HG03558 (cell line): ENCODE results near the gene FNIP2.
"Not testable (repeated sequence)": the region's sequence is repeated elsewhere in the genome, so short reads cannot be mapped to it uniquely, and the experiment has no call there.

Experiments used
- ATAC-seq: cut with Tn5 transposase; IDR thresholded peaks from one replicate; pipeline ENCODE4 v1.9.1; 2021; ENCODE audit warnings: moderate number of reproducible peaks; ENCODE audit not compliant: unreplicated experiment; ENCODE audit errors: extremely low read depth

FNIP2 gene

GRCh38 chr4:158768555-158769174, at the start of gene FNIP2:
TSS of gene FNIP2 (plus strand) at chr4:158769026. CDS start at chr4:158769213, 187 bp downstream.
- ATAC-seq = peak; percentile 63

- ATAC-seq = no peak
These were observed 47.1 kb upstream of the FNIP2 start for GRCh38 chr4:158721680-158722079.

- peak; percentile 1 for ATAC-seq
These were observed 46.4 kb upstream of the FNIP2 start for GRCh38 chr4:158722291-158722916.

GRCh38 chr4:158722917-158723793, 45.7 kb upstream of the FNIP2 start, which contains the start of gene PPID:
TSS of gene PPID (minus strand) at chr4:158723396. CDS start at chr4:158723288, 108 bp downstream.
- ATAC-seq = peak; percentile 95

DNA sequence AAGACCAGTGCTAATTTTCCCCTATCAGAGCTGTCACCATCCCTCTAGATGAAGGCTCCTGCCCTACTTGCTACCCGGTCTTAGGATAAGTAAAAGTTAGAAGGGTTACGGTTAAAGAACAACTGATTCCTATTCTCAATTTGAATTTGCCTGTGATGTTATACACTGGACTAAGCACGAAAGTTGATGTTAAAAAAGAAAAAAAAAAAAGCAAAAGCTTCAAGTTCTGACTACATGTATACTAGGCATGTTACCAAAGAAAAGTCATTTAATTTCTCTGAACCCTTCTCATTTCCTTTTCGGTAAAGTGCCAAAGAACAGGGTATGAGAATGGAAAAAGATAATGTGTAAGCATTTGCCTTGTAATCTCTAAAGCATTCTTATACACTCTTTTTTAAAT, 44.2 kb upstream of the FNIP2 start:
- no peak for ATAC-seq

DNA sequence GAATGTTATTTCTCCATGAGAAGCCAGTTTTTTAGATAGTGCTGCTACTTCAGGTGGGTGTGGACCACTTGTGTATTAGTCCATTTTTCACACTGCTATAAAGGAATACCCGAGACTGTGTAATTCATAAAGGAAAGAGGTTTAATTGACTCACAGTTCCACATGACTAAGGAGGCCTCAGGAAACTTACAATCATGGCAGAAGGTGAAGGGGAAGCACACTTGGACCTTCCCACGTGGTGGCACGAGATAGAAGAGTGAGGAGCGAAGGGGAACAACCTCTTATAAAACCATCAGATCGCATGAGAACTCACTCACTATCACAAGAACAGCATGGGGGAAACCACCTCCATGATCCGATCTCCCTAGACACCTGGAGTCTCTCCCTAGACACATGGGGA, 42.2 kb upstream of the FNIP2 start:
- ATAC-seq = no peak

DNA sequence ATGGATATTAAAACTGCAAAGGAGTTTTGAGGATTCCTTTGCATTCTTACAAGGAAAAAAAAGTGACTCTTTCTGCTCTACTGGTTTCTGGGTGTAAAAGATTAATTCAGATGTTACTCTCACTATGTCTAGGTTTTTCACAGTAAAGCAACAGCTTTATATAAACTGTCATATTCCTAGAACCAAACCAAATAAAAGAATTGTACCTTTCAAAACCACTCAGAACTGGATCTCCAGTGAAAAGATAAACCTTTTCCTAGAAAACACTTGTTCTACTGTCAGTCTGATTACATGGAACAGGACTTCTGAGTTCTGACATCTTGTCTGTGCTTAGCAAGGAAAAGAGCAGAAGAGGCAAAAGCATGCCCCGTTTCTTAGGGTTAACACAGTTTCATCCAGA, 40.6 kb upstream of the FNIP2 start:
- ATAC-seq = no peak

DNA sequence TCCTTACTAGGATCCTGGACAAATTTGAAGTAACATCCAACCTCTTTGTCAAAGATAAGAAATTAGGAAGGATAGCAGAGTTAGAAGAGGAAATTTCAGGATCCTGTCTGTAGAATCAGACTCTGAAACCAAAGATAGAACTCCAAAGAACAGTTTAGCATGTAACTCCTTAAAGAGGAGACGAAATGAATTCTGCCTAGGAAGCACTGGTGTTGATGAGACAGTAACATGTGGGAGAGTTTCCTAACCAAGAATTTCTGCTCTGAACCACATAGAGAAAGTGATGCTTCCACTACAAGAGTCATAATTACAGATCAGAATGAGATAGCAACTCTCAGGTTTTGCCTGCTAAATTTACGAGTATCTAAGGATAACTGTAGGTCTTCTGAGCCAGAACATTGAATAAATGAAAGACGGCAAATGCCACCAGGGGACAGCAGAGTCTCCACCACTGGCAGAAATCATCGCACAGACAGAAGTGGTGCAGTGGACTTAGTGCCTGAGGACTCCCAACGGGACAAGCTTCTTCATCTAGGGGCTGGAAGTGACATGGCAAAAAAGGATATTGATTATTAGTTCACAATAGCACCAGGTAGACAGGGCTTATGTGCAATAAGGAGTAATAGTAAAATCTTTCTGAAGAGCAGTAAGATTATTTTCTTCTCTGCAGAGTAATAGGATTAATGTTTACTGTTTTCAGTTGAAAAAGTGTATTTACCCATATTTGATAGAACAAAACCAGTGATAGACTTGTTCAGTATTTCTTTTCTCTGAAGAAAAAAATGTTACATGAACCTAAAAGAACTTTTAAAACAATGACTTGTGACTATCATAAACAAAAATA, 38.9 kb upstream of the FNIP2 start:
- peak; percentile 52 for ATAC-seq

DNA sequence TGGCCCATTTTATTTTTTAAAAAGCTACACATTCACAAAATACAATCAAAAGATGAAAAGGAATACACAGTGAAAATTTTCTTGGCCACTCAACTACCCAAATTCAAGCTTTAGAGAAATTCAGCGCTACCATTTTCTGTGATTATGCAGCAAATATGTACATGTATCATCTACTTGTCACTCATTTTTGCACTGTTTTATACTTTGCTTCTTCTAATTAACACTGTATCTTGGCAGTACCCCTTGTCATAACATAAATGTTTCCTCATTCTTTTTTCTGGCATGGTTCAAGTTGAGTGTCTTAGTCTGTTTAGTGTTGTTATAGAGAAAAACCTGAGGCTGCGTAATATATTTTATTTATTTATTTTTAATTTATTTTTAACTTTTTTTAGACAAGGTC, 30.0 kb upstream of the FNIP2 start:
- ATAC-seq = no peak

DNA sequence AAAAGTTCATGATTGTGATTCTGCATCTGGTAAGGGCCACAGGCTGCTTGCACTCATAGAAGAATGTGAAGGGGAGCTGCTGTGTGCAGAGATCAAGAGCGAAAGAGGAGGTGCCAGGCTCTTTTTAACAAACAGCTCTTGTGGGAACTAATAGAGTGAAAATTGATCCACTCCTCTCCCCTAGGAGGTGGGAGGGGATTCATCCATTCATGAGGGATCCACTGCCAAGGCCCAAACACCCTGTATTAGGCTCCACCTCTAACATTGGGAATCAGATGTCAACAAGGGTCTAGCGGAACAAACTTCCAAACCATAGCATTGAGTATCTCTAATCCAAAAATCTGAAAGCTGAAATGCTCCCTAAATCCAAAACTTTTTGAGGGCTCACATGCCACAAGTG, 29.2 kb upstream of the FNIP2 start:
- no peak for ATAC-seq

- no peak for ATAC-seq
These were observed 27.4 kb upstream of the FNIP2 start for GRCh38 chr4:158741326-158742021.

DNA sequence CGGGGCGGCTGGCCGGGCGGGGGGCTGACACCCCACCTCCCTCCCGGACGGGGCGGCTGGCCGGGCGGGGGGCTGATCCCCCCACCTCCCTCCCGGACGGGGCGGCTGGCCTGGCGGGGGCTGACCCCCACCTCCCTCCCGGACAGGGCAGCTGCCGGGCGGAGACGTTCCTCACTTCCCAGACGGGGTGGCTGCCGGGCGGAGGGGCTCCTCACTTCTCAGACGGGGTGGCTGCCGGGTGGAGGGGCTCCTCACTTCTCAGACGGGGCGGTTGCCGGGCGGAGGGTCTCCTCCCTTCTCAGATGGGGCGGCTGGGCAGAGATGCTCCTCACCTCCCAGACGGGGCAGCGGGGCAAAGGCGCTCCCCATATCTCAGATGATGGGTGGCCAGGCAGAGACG, 22.3 kb upstream of the FNIP2 start:
- not testable (repeated sequence) for ATAC-seq

- no peak for ATAC-seq
These were observed 18.4 kb upstream of the FNIP2 start for GRCh38 chr4:158750379-158750778.

GRCh38 chr4:158754385-158755180, 14.2 kb upstream of the FNIP2 start:
- ATAC-seq = no peak

DNA sequence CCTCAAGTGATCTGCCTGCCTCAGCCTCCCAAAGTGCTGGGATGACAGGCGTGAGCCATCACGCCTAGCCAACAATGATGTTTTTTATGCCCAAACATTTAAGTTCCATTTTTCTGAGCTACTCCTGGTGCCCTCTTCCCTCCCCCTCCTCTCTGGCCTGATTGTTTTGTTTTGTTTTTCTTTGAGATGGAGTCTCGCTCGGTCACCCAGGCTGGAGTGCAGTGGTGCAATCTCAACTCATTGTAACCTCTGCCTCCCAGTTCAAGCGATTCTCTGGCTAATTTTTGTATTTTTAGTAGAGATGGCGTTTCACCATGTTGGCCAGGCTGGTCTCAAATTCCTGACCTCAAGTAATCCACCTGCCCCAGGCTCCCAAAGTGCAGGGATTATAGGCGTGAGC, 13.0 kb upstream of the FNIP2 start:
- not testable (repeated sequence) for ATAC-seq

DNA sequence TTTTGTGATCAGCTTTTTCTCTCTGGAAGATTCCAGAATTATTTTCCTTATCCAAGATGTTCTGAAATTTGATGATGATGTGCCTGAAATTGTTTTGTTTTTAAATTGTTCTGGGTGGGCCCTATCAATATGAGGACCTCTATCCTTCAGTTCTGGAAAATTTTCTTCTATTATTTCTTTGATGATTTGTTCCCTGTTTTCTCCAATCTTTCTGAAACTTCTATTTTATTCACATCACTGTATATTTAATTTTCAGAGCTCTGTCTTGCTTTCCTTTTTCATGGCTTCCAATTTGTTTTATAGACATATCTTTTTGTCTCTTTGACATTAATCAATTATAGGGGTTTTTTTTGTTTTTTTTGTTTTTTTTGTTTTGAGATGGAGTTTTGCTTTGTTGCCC, 12.2 kb upstream of the FNIP2 start:
- no peak for ATAC-seq

DNA sequence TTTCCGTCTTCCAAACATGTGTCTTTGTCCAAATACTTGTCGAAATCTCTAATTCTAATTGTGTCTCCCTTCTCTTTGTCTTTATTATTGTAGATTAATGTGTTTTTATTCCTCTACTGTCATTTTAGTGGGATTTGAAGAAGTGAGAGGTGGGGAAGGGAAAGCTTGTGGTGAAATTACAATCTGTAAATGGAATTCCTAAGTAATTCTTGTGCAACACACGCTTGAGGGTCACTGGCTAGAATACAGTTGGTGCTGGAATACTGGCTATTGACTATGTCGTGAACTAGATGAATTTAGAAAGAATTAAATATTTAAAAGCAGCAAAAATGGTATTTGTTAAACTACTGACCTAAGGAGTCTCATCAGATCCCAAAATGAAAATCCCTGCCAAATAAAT, 10.7 kb upstream of the FNIP2 start:
- no peak for ATAC-seq

DNA sequence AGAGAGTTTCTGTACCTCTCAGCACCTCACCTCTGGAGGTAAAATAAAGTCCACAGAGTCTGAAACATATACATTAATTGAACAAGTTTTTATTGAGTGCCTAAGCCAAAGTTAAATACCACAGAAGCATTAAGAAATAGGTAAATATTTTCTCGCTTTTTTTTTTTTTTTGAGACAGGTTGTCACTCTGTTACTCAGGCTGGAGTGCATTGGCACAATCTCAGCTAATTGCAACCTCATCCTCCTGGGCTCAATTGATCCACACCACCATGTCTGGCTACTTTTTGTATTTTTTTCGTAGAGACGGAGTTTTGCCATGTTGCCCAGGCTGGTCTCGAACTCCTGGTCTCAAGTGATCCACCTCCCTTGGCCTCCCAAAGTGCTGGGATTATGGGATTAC, 10.1 kb upstream of the FNIP2 start:
- ATAC-seq = no peak

DNA sequence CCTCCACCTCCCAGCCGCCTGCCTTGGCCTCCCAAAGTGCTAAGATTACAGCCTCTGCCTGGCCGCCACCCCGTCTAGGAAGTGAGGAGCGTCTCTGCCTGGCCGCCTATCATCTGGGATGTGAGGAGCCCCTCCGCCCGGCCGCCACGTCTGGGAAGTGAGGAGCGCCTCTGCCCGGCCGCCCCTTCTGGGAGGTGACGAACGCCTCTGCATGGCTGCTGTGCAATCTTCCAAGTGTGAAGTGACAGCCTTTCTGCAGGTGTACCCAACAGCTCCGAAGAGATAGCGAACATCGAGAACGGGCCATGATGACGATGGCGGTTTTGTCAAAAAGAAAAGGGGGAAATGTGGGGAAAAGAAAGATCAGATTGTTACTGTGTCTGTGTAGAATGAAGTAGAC, 9.3 kb upstream of the FNIP2 start:
- not testable (repeated sequence) for ATAC-seq
